HG03378 (cell line): ENCODE data around the gene GALNTL6.

ENCODE experiments used
- ATAC-seq: cut with Tn5 transposase; IDR thresholded peaks from one replicate; pipeline ENCODE4 v1.9.1; 2021; ENCODE audit warnings: mild to moderate bottlenecking, moderate library complexity; ENCODE audit not compliant: unreplicated experiment

The GALNTL6 gene

GRCh38 chr4:171983935-171984805 is 171.0 kb downstream of the GALNTL6 start:
- ATAC-seq = no peak

DNA sequence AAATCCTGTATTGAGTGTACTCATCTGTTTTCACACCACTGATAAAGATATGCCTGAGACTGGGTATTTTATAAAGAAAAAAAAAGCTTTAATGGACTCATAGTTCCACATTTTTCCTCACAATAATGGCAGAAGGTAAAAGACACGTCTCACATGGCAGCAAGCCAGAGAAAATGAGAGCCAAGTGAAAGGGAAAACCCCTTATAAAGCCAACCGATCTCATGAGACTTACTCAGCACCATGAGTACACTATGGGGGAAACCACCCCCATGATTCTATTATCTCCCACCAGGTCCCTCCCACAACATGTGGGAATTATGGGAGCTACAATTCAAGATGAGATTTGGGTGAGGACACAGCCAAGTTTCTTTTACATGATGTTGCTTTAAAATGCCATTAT is 171.9 kb downstream of the GALNTL6 start:
- ATAC-seq = no peak

GRCh38 chr4:171993247-171993646 is 180.0 kb downstream of the GALNTL6 start:
- ATAC-seq = no peak

GRCh38 chr4:172007889-172008288 is 194.7 kb downstream of the GALNTL6 start:
- no peak for ATAC-seq

- no peak for ATAC-seq
Measured at GRCh38 chr4:172009446-172010230, 196.4 kb downstream of the GALNTL6 start.

- no peak for ATAC-seq
Measured at GRCh38 chr4:172011196-172011595, 198.0 kb downstream of the GALNTL6 start.

DNA sequence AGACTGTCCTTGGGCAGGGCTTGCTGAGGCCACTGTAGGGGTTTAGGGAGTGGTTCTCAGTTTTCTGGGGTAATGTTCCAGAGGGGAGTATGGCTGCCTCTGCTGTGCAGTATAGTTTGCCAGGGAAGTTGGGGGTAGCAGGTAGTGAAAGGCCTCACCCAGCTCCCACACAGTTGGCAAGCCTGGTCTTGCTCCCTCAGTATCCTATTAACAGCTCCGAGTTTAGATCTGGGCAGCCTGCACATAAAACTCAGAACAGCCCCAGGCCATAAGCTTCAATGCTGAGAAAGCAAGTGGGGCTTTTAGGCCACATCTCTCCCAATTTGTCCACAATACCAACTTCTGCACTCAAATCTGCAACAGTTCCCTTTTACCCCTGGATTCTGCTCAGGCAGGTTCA is 205.2 kb downstream of the GALNTL6 start:
- ATAC-seq = no peak

DNA sequence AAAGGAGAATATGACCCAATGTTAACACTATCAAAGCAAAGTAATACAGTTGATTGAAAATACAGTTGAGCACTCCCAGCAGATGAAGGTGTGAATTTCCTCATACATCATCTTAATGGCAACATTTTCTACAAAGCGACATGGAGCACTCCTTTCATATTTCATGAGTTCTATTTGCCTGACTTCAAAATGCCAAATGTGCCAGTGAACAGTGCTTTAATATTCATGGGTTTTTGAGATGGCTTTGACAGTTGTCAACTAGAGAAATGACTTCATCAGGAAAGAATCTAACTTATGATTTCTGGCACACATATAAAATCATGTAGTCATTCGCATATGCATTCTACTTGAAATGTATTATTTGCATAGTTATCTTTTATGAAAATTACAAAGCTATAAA is 222.4 kb downstream of the GALNTL6 start:
- no peak for ATAC-seq

GRCh38 chr4:172040766-172041165 is 227.6 kb downstream of the GALNTL6 start:
- ATAC-seq = no peak

GRCh38 chr4:172042714-172043114 is 229.5 kb downstream of the GALNTL6 start:
- ATAC-seq = no peak

GRCh38 chr4:172045981-172046380 is 232.8 kb downstream of the GALNTL6 start:
- ATAC-seq = no peak

- ATAC-seq = no peak
Measured at GRCh38 chr4:172048666-172049065, 235.5 kb downstream of the GALNTL6 start.

DNA sequence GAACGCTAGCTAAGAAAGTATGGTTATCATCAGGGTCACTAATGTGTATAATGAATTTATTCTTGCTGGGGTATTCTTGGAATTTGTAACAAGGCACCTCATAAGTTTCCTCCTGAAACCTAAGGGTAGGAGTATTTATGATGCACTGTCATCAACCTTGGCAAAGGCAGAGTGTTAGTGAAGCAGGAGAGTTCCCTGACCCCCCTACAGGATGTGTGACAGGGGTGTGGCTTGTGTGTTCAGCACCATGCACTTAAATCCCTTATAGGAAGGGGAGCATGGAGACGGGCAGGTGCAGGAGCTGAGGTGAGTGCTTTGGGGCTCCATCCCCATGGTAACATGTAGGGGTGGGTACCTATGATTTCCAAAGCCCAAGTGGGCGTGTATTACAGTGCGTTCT is 237.7 kb downstream of the GALNTL6 start:
- ATAC-seq = no peak

DNA sequence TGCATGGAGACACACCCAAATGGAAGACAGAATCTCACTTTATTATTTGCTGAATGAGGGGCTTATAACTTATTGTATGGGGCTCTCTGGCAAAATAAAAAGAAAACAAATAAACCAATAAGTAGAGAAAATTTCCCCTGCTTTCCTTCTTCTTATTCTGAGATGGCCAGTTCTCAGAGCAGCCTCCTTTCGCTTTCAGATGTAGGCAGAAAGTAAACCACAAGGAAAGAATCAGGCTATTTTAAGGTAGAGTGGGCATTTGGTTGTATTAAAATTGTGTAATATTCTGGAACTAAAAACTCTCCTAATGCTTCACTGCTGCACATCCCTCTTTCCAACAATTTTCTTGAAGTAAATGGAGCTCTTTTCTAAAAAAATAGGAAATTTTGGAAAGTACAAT is 241.8 kb downstream of the GALNTL6 start:
- peak; percentile 67 for ATAC-seq

- no peak for ATAC-seq
Measured at GRCh38 chr4:172055498-172055897, 242.3 kb downstream of the GALNTL6 start.

GRCh38 chr4:172061204-172061603 is 248.0 kb downstream of the GALNTL6 start:
- ATAC-seq = no peak

DNA sequence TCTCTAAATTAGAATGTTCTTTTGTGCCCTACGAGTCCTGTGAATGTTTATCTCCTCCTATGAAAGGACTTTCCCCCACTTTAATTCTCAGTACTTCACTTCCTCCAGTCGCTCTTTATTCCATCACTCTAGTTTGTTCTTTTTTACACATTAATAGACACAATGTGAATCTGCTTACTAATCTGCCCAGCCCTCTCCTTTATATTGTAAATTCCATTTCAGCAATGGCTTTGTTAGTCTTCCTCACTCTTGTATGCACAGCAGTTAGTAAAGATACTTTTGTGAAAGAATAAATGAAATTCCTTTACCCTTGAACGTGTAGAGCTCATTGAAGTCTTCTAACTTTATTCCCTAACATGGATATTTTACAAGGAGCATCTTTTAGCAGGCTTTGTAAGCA is 255.3 kb downstream of the GALNTL6 start:
- ATAC-seq = no peak

DNA sequence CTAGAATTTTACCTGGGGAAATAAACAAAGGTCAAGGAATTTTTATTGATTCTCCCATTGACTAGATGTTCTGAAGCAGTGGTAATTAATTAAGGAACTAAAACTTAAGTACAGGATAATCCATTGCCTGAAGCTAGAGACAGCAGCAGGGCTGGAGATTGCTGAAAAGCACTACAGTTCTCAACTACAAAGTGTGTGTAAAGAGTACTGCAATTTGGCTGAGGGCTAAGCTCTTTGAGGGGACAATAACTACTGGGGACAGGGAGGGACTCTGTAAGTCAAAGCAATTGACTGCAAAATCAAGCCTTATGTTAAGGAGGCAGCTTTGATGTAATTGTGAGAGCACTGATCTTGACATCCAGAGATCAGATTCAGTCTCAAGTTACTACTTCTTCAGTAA is 260.4 kb downstream of the GALNTL6 start:
- ATAC-seq = no peak

GRCh38 chr4:172083272-172083671 is 270.1 kb downstream of the GALNTL6 start:
- ATAC-seq = no peak

DNA sequence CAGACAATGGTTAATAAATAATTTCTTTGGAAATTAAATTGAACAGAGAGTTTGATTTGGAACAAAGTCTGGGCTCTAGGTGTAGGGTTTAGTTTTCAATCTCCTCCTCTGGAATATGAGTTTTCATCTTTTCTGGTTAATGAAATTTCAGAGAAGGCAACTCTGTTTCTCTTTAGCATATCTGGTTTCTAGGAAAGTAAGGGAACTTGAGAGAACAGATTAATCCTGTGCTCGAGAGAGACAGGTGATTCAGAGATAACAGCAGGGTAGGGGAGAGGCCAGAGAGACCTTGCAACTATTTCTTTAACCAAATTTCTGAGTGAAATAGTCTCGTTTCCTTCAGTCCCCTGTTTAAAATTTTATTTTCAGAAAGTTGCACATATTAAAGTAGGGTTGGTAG is 275.4 kb downstream of the GALNTL6 start:
- no peak for ATAC-seq

DNA sequence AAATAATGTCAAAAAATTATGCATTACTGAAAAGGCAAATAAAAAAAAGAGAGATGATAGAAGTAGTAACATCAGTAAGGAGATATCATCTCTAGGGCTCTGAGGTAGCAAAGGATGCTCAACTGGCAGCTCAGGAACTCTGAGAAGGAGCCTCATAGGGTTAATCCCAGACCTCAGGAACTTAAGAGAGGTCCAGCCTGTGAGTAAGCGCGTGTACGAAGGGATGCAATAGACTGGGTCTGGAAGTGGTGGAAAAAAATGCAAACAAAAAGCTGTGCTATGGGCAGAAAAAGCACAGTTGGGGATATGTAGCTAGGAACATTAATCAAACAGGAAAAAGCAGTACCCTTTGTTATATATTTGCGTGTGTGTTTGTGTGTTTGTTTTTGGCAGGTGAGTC is 282.0 kb downstream of the GALNTL6 start:
- no peak for ATAC-seq

GRCh38 chr4:172096786-172097185 is 283.6 kb downstream of the GALNTL6 start:
- no peak for ATAC-seq
